Left ventricle myocardium superior (tissue), 1 donor: Measurements from ENCODE around the gene PIK3R1. TPM values are rescaled to one million over a fixed set of nuclear protein-coding genes. Genes with fewer than 3 reads are reported as not detected.

ENCODE experiments used
- ATAC-seq: fragments of 200-7000 bp; cut with Tn5 transposase; one replicate; pipeline ENCODE4 v1.9.1; 2020; ENCODE audit warnings: mild to moderate bottlenecking, moderate library complexity
- DNase-seq: peaks from one replicate; pipeline ENCODE4 v3.0.0-alpha.2; 2020
- intact Hi-C: fragments of 100-400 bp; cut with micrococcal nuclease; formaldehyde crosslinking; loops from one replicate; pipeline ENCODE4 v1.11.0; 2022
- total RNA-seq: library from RNA; stranded (reverse); fragmentation: NEBNext Ultra II Directional; extraction: Animal tissue kit (Norgen Biotek cat#: 25700); gene quantifications from one replicate; pipeline ENCODE4 v1.2.1, GENCODE V29; 2021
- donor health status: DM: no; HTN: yes; CAD: no; lungs with severe emphysema.

The PIK3R1 gene
- total RNA-seq, 1 donor from 2014 or later, result 119 TPM

DNA sequence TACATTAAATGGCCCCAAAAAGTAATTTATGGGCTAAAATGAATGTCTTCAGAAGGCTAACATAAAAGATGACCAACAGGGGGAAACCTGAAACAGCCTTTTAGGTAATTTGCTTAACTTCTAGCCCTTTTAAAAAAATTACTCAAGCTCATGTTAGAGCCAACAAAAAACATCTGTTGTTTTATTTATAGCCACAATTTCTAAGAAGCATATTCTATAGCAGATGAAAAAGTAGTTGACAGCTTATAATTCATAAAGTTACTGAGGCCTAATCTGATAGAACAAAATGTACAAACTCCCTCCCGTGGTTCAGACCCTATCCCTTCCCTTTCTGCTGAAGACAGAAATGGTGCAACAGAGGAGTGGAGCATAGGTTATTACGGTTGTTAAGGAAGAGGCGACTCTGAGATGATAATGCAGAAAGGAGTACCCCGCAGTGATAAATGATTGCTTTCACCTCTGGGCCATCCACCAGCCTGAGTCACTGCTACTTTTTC lies 46.1 kb downstream of the PIK3R1 start:
- intact Hi-C loops, result no loop called here
- no peak for ATAC-seq
- no peak for DNase-seq

DNA sequence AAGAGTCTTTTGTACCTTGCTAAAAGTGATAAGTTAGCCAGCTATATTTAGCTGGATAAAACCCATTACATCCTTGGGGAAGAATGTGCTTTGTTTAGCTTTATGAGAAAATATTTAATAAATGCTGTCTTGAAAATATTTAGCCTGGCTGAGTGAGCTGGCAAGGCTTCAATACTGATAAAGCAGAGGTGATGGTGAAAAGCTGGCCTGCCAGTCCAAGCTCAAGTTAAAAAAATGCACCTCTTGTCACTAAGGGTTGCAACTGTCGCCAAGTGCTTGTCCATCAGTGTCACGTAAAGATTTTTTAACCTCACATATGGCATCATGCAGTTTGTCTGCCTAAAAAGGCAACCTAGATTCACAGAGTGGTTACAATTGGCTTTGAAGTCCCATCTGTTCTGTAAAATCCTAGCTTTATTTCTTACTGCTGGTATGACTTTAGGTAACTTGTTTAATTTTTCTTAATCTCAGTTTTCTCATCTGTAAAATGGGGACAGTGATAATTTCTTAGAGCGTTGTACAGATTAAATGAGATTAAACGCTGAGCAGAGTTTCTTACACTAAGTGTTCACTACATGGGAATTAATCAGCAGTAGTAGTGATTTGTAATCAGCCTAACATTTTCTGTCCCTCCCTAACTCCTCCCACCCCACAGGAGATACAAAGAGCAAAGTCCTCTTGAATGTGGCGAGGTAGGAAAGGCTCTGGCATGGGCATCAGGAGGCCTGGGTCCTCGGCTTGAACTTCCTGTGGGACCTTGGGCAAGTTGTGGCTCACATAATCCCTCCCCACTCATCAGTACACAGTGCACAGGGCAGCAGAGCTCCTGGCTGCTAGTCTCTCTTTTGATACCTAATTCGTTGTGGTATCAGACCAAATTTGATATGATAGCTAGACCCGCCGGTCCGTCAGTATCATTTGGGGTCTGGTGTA lies 48.7 kb downstream of the PIK3R1 start:
- ATAC-seq, result peak; percentile 74
- intact Hi-C loops, result no loop called here

DNA sequence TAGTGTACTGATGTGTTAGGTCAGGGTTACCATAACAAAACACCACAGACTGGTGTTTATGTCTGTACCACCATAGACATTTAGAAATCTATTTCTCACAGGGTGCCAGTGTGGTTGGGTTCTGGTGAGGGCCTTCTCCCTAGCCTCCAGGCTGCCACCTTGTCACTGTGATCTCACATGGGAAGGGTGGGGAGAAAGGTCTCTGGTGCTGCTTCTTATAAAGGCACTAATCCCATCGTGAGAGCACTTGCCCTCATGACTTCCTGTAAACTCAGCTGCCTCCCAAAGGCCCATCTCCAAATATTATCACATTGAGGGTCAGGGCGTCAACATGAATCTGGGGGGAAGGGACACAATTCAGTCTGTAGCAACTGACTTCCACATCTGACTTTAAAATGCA lies 49.8 kb downstream of the PIK3R1 start:
- intact Hi-C loops, result no loop called here
- DNase-seq (no peak), ATAC-seq (peak; percentile 42)

More for the DNA sequence above, 48.7 kb downstream of the PIK3R1 start:
- DNase-seq, result no peak

DNA sequence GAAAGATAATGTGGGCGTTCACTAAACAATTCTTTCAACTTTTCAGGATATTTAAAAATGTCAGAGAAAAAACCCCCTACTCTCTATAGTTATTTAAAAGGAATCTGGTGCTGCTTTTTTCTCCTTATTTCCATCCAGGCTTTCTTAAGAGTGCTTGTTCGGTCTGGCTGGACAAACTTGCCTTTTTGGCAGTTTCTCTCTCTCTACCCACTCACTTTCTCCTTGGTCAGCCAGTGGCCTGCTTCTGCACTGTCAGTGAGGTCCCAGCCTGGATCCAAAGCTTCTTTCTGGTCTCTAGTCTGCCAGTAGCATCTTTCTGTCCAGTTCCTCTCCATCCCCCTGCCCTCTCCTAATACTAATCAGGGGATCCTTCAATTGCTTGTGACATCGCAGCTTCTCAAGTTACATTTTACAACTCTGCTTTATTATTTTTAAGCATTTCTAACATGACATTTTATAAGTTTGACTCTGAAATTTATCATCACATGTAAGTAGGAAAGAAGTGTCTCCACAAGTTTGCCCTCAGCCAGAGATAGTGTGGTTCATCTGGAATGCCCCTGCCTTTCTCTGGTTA lies 50.4 kb downstream of the PIK3R1 start:
- intact Hi-C loops, result no loop called here
- ATAC-seq (peak; percentile 40), DNase-seq (no peak)

DNA sequence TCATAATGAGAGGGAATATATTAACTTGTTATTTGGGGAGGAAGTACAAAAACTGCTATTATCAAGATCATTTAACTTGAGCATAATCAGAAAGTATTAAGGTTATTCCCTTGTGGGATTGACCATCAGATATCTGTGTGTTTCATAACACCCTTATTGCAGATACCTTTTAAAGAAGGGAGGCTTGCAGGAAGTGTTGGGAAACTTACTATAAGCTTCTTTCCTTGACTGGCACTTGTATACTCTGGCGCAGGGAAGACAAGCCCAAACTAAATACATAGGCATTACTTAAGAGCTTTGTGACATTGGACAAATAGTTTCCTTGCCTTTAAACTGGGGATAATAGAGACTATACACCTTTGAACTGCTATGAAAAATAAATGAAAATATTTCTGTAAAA lies 50.9 kb downstream of the PIK3R1 start:
- intact Hi-C loops, result no loop called here
- ATAC-seq (no peak), DNase-seq (no peak)

DNA sequence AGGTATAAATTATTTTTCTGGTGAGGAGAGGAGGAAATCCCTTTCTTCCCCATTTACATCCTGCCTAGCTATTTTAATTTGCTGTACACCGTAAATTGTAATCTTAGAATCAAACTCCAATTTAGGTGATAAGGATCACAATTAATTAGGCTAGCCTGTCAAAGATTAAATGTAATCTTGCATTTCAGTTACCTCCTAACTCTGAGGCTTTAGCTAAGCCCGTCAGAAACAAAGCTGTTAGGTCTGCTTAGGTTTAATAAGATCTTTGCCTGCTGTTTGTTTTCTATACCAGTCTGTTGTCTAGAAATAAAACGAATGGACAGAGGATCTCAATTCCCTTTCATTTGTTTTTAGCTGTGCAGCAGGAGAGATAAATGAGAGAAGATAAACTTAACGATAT lies 51.5 kb downstream of the PIK3R1 start:
- ATAC-seq, result no peak
- intact Hi-C loops, result no loop called here
- no peak for DNase-seq

DNA sequence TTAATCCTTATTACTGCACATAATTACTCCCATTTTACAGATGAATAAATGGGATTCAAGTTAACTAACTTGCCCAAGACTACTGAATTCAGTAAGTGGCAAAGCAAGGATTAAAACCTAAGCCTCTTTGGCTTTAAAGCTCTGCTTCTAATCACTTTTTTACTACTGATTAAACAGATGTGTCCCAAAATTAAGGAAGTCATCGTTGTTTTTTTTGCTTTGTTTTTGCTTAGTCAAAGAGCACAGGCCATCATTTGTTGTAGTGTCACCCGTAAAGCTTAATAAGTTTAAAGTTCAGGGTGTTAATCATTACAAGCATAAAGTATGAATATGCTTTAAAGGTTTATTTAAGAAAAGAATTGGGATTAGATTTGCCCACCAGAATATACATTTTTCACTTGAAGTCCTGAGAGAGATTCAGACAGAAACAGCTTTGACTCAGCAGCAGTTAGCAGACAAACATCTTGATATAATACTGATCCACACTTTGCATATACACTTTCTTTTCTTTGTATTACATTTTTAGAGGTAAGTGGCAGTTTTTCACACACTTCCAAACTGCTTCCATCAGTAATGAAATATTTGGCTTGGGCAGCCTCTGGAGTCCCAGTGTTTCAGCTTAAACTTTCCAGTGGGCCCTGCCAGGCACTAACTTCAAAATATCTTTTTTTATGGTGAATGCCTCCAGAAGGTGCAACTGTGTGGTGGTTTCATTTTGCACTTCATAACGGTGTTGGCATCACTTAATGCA lies 52.7 kb downstream of the PIK3R1 start:
- intact Hi-C loops, result no loop called here
- DNase-seq (no peak), ATAC-seq (no peak)

DNA sequence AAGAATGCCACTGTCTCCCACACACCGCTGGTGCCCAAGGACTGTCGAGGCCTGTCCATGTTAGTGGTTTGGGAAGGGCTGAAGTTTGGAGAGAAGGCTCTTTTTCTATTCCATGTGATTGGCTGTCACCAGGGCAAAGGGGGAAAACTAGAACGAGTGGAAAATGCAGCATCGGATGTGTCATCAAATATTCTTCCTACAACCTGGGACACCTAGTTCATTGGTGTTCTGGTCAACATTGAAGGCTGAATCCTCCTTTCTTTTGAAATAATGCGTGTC lies 53.2 kb downstream of the PIK3R1 start:
- intact Hi-C loops, result no loop called here
- no peak for DNase-seq

DNA sequence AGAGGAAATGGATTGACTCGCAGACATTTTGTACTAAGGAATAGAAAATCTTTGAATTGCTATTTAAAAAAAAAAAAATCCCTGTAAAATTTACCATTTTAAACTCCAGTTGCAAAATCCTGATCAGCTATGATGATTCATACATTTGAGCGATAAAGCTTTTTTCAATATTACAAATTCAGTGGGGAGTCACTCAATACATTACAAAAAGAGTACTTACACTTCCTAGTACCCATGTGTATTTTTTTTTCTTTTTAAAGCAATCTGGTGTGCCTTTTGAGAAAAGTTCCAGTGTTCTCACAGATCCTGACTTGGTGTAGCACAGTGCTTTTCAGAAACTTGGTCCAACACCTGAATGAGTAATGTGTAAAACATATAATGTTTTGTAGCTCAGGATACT lies 54.3 kb downstream of the PIK3R1 start:
- DNase-seq (no peak), ATAC-seq (no peak)
- intact Hi-C loops, result loop anchor here (10.0 kb wide), 1 partner anchor 1025 kb away; no protein-coding TSS in a partner anchor

More for the DNA sequence above, 53.2 kb downstream of the PIK3R1 start:
- ATAC-seq, result no peak

DNA sequence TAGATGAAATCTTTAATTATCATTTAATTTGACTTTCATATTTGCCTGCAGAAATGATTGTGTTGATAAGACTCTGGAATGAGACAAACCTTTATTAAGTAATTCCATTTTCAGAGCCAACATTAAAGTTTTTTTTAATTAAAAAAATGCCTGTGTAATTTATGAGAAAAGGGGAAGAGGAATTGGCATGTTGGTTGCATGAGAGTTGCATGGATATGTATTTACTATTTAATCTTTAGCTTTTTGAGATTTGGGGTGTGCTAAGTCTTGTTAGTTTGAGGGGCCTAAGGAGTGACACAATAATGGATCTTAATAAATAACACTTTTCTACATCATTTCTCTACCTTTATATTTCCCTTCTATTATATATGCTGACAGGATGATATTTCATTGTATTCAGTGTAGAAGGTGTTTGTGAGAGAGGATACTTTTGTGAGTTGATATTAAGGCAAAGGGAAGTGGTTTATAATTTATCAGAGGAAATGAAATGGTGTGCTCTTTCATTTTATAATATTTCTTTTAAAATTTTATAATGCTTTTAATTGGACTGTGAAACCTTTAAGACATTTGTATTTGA lies 54.9 kb downstream of the PIK3R1 start:
- no peak for DNase-seq
- intact Hi-C loops, result loop anchor here (10.0 kb wide), 1 partner anchor 1026 kb away; no protein-coding TSS in a partner anchor
- no peak for ATAC-seq

DNA sequence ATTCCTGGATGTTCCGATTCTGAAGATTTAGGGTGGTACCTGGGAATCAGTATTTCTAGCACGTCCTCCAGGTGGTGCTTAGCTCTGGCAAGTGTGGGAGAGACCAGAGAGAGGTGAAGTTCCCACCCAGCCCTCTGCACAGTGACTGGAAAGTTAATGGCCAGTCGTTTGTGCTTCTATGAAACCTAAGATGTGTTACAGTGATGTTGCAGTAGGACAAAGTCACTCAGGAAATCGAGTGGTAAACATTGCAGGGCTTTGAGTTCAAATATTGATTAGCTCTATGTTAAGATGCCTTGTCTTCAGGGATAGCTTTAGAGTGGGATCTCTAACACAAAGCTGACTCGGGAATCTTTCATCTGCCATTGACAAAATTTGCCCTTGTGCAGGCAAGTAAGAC lies 55.6 kb downstream of the PIK3R1 start:
- ATAC-seq (no peak), DNase-seq (no peak)
- intact Hi-C loops, result loop anchor here (10.0 kb wide), 1 partner anchor 1026 kb away; no protein-coding TSS in a partner anchor

DNA sequence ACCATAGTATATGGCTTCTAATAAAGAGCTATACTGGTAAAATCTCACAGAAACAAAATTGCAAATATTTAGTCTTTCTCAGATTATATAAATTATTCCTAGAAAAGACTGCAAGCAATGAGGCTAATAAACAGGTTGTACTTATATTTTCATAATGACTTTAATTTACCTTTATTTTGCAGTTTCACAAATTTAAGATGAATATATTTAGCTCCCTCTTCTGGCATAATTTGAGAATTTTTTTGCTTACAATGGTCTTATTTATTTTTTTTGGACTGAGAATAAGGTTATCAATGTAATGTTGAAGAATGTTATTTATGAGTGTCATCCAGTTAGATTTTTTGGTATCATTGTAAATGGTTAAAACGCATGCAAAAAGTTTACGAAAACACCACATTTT lies 56.7 kb downstream of the PIK3R1 start:
- intact Hi-C loops, result loop anchor here (10.0 kb wide), 1 partner anchor 1027 kb away; no protein-coding TSS in a partner anchor
- DNase-seq, result no peak
- ATAC-seq, result no peak

DNA sequence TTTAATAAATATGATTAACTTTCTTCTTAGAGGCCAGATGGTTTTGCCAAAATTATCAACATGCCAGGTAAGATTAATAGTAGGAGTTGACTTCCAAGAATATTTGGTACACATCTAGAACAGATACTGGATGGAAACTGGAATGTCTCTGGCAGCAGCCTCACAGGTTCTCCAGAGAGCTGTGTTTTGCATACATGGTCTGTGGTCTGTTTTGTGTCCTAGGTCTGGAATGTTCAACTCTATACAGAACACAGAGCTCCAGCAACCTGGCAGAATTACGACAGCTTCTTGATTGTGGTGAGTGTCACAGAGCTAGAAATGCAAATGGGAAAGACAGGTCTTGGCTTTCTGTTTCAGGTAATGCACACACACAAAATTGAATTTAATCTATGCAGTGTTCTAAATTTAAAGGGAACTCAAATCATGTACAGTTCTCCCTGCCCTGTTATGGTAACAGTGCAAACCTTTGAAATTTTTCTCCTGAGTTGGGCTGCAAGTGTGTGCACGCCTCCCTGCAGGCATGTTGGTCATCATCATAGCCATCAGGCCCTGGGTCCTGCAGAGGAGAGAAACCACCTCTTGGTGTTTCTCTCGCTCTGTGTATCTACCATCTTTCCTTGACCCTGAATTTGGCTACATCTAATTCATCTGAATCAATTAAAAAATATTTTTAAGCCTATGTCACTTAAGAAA lies 58.3 kb downstream of the PIK3R1 start:
- intact Hi-C loops, result loop anchor here (10.0 kb wide), 1 partner anchor 1029 kb away; no protein-coding TSS in a partner anchor
- ATAC-seq (peak; percentile 87), DNase-seq (peak; percentile 25)

DNA sequence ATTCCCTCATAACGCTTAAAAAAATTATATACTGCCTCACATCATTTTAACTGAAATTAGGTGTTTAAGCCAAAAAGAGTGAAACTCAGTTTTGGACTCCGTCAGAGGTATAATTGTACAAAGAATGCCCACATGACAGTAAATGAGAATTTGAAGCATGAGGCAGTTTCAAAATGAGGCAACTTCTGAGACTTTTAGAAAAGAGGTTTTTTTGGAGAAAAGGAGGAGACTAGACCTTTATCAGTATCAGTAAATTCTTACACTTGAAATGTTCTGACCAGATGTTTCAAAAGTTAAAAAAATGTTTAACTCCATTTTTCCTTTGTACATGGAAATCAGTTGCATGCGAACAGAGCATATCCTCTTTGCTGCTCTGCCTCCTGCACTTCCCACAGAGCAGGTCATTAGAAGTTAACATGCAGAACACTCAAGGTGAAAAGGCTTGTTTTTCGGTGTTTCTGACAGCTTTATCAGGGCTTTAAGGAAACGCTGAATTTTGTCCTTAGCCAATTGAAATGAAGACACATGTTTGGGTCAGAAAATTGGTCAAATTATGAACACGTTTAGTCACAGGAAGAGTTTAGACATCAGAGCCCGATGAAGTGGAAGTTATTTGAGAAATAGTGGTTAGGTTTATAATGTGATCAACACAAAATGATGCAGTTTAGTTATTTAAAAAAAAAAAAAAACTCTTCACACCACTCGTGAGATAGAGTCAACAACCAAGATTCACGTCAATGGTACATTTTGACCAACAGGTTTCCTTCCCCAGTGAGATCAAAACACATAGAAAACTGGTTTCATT lies 59.5 kb downstream of the PIK3R1 start:
- intact Hi-C loops, result loop anchor here (10.0 kb wide), 1 partner anchor 1030 kb away; no protein-coding TSS in a partner anchor
- no peak for ATAC-seq
- no peak for DNase-seq

DNA sequence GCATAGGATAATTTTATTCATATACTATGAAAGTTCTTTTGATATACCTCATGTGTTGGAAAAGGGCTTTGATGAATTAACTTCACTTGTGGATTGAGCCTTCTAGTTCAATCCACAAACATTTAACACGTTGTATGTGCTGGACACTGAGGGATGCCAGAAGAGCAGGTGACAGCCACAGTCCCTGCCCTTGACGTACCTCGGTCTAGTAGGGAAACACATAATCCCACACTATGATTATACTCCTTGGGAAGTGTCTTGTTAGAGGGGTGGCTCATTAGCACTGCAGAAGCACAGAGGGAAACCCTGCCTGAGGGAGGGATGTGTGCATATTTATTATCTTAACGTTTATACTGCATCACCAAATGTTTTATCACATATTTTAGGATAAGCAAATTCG lies 61.2 kb downstream of the PIK3R1 start:
- intact Hi-C loops, result loop anchor here (10.0 kb wide), 1 partner anchor 1032 kb away; no protein-coding TSS in a partner anchor
- ATAC-seq (no peak), DNase-seq (no peak)

DNA sequence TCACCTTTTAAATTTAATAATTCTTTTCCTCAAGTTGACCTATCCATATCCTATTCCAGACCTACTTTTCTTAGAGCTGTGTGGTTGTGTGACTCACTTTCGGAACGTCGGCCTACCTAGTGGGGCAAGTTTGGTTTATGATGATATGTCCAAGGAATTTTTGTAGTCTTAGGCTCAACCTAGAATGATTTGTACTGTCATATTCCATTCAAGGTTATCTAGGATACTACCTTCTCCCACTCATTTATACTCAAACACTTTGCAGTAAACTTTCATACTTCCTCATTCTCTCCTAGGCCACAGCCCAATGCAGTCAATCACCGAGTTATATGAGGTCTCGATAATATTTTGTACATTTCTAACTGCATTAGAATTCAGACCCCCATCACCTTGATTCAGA lies 61.9 kb downstream of the PIK3R1 start:
- no peak for ATAC-seq
- intact Hi-C loops, result loop anchor here (10.0 kb wide), 1 partner anchor 1033 kb away; no protein-coding TSS in a partner anchor
- no peak for DNase-seq

DNA sequence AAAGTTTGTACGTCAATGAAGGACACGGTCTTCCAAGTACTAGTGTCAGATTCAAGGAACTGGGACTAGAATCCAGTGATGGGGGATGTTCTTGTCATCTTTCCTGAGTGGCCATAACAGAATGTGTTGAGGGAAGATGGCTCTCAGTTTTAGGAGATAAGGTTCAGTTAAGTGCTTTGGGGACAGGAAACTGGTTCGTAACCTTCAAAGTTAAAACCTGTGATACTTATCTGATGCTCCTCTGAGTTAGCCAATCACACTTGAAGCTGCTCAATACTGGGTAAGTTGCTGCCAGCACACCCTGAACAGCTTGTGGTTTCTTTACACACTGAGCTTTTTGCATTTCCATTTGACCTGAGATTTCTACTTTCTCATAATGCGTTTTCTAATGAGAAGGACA lies 64.4 kb downstream of the PIK3R1 start:
- intact Hi-C loops, result loop anchor here (10.0 kb wide), 1 partner anchor 1035 kb away; no protein-coding TSS in a partner anchor
- DNase-seq (no peak), ATAC-seq (no peak)

DNA sequence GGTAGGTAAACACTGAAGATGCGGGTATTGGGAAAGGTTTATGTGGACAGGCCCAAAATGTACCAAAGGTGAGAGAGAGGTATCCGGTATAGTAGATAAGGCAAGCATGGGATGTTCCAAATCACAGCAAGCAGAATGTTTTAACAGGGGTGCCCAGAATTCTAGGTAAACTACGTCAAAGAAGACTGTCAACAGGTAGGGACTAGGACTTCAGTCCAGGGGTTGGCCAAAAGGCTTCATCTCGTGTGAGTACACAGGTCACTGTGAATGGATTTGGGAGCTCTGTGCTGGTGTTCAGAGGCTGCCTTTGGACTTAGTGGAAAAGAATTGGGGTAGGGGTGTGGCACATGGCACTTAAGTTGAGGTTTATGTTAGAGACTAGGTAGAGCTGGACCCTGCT lies 66.4 kb downstream of the PIK3R1 start:
- DNase-seq (no peak), ATAC-seq (no peak)
- intact Hi-C loops, result no loop called here
